Measurements from ENCODE around the gene PPEF2. TPM values are rescaled to one million over a fixed set of nuclear protein-coding genes. Genes with fewer than 3 reads are reported as not detected.

PPEF2 gene
- total RNA-seq, 2 experiments from 2014 or later = 0.49 to 0.56 TPM

DNA sequence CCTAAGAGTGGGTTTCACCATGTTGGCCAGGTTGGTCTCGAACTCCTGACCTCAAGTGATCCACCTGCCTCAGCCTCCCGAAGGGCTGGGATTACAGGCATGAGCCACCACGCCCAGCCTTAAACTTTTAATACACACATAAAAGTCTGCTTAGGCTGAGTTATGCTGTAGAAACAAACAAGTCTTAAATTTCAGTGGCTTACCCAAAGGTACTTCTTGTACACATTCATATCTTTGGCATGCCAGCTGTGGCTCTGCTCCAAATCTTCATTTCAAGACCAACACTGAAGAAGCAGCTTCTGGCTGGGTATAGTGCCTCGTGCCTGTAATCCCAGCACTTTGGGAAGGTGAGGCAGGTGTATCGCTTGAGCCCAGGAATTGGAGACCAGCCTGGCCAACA lies 80.3 kb downstream of the PPEF2 start:
- no peaks in the 10 kb centered on the region for H3K36me3 ChIP-seq (ENCODE audit: insufficient read depth, low read length)
- DNase-seq (no peak), ATAC-seq (ENCODE audit: poor library complexity) (no peak)
- H3K27me3 Mint-ChIP-seq = no peaks in the 10 kb centered on the region
- no peak overlapping the region for H3K27ac ChIP-seq (ENCODE audit: low read depth in 1 of 2, low read length in 2 of 2)
- no peaks in the 10 kb centered on the region for H3K27me3 ChIP-seq (ENCODE audit: control insufficient read depth in 1 of 2, insufficient read depth in 2 of 2, low read length in 2 of 2)
- TF ChIP-seq, protein P1, sequence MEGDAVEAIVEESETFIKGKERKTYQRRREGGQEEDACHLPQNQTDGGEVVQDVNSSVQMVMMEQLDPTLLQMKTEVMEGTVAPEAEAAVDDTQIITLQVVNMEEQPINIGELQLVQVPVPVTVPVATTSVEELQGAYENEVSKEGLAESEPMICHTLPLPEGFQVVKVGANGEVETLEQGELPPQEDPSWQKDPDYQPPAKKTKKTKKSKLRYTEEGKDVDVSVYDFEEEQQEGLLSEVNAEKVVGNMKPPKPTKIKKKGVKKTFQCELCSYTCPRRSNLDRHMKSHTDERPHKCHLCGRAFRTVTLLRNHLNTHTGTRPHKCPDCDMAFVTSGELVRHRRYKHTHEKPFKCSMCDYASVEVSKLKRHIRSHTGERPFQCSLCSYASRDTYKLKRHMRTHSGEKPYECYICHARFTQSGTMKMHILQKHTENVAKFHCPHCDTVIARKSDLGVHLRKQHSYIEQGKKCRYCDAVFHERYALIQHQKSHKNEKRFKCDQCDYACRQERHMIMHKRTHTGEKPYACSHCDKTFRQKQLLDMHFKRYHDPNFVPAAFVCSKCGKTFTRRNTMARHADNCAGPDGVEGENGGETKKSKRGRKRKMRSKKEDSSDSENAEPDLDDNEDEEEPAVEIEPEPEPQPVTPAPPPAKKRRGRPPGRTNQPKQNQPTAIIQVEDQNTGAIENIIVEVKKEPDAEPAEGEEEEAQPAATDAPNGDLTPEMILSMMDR (IDR thresholded peaks at IDR 0.05) = no peak
- no peaks in the 10 kb centered on the region for H3K4me1 Mint-ChIP-seq (ENCODE audit: low read depth)
- ChIA-PET POLR2A (no interaction called here), CTCF (no interaction called here)
- no peaks in the 10 kb centered on the region for H3K4me1 ChIP-seq (ENCODE audit: insufficient read depth, low read length)
- H3K27ac Mint-ChIP-seq = no peak overlapping the region
- H3K9me3 Mint-ChIP-seq = no peaks in the 10 kb centered on the region
- intact Hi-C loops (cut with DNase I, micrococcal nuclease) = no loop called here
- H3K4me3 Mint-ChIP-seq = no peak overlapping the region
- H3K9me3 ChIP-seq (ENCODE audit: control insufficient read depth in 1 of 2, insufficient read depth in 1 of 2, low read length in 2 of 2) = no peaks in the 10 kb centered on the region
- H3K4me3 ChIP-seq (ENCODE audit: low read length) = no peak overlapping the region
- no peaks in the 10 kb centered on the region for H3K36me3 Mint-ChIP-seq (ENCODE audit: low read depth)

DNA sequence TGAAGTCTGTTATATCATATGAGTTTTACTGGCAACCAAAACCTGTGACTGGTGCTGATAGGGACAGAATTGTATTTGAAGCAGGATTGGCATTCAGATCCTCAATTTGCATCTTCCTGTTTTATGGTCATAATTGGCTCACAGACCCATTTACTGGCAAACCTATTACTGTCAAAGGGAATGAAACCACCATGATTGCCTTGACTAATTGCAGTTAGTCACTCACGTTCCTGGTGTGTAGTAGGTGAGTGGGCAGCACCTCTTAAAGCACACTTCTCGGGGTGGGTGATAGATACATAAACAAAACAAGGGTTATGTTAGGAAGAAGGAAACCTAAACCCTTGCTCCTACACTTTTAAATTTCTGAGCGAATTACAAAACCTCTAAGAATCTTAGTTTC lies 81.0 kb downstream of the PPEF2 start:
- intact Hi-C loops (cut with DNase I, micrococcal nuclease) = no loop called here
- CTCF ChIA-PET = no interaction called here
- H3K4me3 Mint-ChIP-seq = no peak overlapping the region

DNA sequence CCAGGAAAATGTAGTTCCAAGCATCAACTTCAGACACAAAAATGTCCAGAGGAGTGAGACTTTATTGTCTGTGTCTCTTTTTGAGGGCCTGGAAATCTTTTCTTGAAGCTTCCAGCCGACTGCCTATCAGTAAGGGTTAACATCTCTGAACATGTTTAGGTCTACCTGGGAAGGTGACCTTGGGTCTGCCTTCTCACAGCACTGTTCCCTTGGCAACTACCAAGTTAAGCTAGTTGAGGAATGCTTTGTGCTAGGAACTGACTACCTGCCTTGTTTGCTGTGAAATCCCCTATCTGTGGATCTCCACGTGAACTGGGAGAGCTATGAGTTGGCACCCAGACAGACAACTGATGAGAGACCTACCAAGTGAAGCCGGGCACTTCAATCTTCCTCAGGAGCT lies 81.6 kb downstream of the PPEF2 start:
- Histone ChIP-seq H3K9me3 (ENCODE audit: control insufficient read depth in 1 of 2, insufficient read depth in 1 of 2, low read length in 2 of 2) (no peaks in the 10 kb centered on the region), H3K36me3 (ENCODE audit: insufficient read depth, low read length) (no peaks in the 10 kb centered on the region), H3K27ac (ENCODE audit: low read depth in 1 of 2, low read length in 2 of 2) (no peak overlapping the region), H3K27me3 (ENCODE audit: control insufficient read depth in 1 of 2, insufficient read depth in 2 of 2, low read length in 2 of 2) (no peaks in the 10 kb centered on the region), H3K4me1 (ENCODE audit: insufficient read depth, low read length) (no peaks in the 10 kb centered on the region), H3K4me3 (ENCODE audit: low read length) (no peak overlapping the region)
- H3K27ac Mint-ChIP-seq = no peak overlapping the region
- intact Hi-C loops (cut with DNase I, micrococcal nuclease) = no loop called here
- no peak for ATAC-seq (ENCODE audit: poor library complexity)
- H3K9me3 Mint-ChIP-seq = no peaks in the 10 kb centered on the region
- no peak overlapping the region for H3K4me3 Mint-ChIP-seq
- H3K27me3 Mint-ChIP-seq = no peaks in the 10 kb centered on the region
- no peak for DNase-seq
- ChIA-PET CTCF (no interaction called here), POLR2A (no interaction called here)
- peaks cover 9% of the 10 kb centered on the region for H3K36me3 Mint-ChIP-seq (ENCODE audit: low read depth)
- H3K4me1 Mint-ChIP-seq (ENCODE audit: low read depth) = no peaks in the 10 kb centered on the region
- TF ChIP-seq, protein P1 (IDR thresholded peaks at IDR 0.05) = no peak

More for the DNA sequence above, 81.0 kb downstream of the PPEF2 start:
- Histone ChIP-seq H3K27me3 (ENCODE audit: control insufficient read depth in 1 of 2, insufficient read depth in 2 of 2, low read length in 2 of 2) (no peaks in the 10 kb centered on the region), H3K36me3 (ENCODE audit: insufficient read depth, low read length) (no peaks in the 10 kb centered on the region), H3K4me1 (ENCODE audit: insufficient read depth, low read length) (no peaks in the 10 kb centered on the region), H3K4me3 (ENCODE audit: low read length) (no peak overlapping the region), H3K9me3 (ENCODE audit: control insufficient read depth in 1 of 2, insufficient read depth in 1 of 2, low read length in 2 of 2) (no peaks in the 10 kb centered on the region), H3K27ac (ENCODE audit: low read depth in 1 of 2, low read length in 2 of 2) (no peak overlapping the region)
- TF ChIP-seq, protein P1 (IDR thresholded peaks at IDR 0.05) = no peak
- no peak for ATAC-seq (ENCODE audit: poor library complexity)
- POLR2A ChIA-PET = no interaction called here
- Mint-ChIP-seq H3K27ac (no peak overlapping the region), H3K27me3 (no peaks in the 10 kb centered on the region), H3K36me3 (ENCODE audit: low read depth) (peaks cover 3% of the 10 kb centered on the region), H3K4me1 (ENCODE audit: low read depth) (no peaks in the 10 kb centered on the region), H3K9me3 (no peaks in the 10 kb centered on the region)
- DNase-seq = no peak
